GM18507 (cell line): Measurements from ENCODE around the gene TBX4.

ENCODE experiments used
- DNase-seq: peaks from one replicate; pipeline ENCODE4 v3.0.0; 2011; ENCODE audit warnings: low read depth; ENCODE audit not compliant: insufficient read length; ENCODE audit errors: extremely low spot score
- FAIRE-seq: peaks from 2 replicates; lab custom pipeline; 2011; peaks lifted over from hg19 to GRCh38; lab: Jason Lieb, UNC

Gene TBX4

DNA sequence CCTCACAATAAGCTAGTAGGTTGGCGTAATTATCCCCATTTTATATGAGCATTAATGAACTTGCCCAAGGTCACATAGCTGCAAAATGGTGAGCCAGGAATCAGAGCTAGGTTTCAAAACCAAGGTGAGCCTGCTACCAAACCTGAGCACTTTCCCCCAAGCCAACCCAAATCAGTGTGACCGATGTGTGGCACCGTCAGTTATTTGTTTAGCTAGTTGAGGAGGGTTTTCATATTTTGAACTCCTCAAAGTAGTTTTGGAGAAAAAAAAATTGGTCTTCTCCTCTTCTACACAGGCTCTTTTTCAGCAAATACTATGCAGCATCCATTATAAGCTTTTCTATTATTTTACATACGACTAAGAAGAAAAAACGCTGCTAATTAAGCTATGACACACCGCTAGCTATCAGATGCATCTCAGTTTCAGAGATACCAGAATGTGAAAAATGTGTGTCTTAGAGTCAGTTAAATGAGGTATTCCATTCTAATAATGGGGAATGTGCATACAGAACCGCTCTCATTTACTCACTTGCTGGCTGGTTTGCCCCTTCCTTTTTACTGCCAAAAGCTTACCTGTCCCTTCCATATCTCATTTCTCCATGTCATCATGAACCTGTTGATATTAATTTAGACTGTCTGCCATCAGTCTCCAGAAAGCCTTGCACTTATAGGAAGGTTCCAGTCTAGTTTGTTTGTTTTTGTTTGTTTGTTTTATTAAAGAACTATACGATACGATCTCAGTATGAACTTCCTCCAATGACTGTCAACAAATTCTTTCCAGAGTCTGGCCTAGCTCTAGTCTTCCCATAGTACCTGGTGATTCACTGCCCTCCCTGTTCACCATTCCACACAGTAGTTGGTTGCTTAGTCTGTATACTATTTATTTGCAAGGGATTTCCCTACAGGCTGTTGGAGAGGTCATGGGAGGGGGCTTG is 2.2 kb upstream of the TBX4 start:
- FAIRE-seq: no peak
- no peak for DNase-seq

DNA sequence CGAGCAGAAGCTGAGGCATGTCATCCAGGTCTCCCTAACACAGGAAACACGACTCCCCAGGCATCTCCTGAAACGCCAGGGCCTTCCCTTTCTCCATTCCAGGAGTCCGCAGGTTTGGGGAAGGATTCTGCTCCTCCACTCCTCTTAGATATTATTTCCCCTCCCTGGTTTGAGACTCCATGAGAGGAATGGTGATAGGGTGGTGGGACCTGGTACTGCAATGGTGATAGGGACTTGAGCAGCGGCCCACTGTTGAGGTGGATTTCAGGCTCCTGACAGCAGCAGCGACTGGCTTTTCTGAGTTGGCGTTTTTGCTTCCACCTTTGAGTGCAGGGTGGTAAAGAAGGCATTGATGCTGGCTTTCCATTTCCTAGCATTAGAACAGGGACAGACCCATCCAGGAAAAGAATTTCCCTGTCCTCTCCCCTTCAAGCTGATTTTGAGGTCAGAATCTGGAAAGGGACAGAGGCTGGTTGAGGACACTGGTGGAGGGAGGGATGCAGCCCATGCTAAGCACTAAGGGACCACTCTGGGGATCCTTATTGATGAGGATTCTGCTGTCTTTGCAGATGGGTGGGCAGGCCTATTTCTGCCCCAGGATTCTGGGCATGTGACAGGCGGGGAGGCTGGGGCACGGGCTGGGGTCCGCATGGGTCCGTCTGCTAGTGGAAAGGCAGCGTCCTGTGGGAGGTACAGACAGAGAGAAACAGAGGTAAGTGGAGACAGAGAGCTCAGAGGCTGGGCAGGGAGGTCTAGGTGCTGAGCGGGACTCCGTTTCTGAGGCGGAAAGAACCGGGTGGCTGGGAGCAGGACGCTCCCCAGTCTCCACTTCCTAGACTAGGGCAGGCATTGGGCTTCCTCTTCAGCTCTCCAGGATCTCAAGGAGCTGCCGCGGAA is 1.3 kb upstream of the TBX4 start:
- no peak for FAIRE-seq
- DNase-seq: no peak

DNA sequence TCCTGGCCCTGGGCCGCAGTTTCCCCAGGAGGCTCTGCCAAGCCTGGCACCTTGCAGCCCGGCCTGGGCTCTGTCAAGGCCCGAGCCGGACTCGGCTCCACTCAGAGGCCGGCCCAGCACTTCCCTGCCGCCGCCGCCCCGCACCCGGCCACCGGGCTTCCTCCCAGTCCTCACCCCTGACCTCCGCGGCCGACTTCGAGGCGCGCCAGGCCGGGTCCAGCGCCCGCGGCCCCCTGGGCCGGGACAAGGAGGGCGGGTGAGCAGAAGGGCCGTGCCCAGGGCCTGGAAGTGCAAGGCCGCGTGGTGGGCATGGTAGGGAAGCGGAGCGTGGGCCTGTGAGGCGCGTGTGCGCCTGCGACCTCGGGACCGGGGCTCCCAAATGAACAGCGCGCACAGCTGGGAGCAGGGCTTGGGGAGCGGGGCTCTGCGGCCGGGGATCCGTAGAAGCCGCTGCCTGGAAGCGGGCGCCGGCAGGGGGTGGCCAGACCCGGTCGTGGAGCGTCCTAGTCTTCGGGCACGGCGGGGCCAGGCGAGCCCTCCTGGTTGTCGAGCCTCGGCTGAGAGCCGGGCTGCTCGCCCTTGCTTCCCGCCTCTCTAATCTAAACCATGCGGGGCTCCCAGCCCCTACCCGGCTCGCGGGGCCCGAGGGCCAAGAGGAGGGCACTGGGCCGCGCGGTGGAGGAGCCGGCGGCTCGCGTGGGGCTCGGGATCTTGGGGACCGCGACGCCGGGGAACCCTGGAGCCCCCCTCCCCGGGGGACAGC is 503 bp upstream of the TBX4 start:
- DNase-seq (no peak), FAIRE-seq (no peak)

DNA sequence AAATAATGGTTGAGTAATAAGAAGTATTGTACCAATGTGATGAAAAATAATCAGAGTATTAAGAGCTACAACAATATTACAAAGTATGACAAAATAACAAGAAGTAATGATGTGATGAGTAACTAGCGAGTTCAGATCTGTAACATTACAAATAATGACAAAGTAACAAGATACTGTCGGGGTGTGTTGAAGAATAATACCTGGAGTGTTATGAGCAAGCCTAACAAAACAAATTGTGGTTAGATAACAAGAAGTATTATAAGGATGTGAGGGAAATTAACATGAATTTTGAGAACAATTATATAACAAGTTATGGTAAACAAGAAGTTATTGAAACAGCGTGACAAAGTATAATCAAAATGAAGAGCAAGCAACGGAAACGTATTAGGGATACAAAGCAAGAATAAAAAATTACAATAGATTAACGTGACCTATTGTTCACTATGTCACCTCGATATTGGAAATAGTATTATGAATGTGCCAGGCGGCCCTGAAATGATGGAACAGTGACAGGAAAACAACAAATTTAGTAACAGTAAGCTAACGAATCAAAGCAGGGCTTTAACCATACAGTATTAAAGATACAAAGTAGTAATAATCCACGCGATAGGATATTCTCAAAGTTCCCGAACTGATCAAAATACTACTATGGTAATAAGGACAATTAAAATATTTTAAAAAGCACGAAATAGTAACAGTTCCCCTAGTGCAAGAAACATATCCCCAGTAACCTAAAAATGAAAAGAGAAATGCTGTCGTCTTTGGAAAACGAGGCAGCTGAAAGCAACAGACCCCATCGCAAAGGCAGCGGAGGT is 1.6 kb downstream of the TBX4 start:
- FAIRE-seq (no peak), DNase-seq (no peak)

DNA sequence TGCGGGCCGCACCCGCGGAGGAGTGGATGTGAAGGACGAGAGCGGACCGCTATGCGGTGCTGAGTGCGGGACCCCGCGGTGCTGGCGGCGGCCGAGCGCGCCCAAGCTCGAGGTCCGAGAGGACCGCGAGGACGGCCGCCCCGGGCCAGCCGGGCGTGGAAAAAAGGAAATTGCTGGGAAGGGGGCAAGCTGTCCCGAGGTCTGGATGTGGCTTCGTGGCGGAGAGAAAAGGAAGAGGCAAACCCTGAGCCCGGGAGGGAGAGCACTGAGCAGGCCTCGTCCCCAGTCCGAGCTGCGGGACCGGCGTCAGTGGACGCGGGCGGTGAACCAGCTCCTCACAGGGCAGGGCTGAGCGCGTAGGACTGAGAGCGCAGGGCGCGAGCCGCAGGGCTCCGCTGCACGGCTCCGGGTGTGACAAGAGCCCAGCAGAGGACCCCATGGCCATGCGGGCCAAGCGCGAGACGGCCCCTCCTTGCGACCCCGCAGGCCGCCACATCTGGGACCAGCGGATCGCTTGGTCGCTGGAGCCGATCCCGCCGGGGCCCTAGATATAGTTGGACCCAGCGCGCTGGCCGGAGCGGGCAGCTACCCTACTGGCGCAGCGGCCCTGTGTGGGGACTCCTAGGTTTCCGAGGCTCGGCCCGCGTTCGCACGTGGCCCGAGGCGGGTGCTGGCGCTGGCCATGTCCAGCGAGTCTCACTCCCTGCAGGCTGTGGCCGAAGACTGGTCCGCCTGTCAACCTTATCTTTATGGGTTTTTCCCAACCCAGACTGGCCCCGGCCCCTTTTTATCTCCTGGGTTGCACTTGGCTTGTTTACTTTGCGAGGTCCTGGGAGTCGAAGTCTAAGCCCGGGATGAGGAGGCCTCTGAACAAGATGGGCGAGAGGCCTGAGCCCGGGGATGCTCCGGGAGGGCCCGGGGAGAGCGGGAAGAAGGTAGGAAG is 2.4 kb downstream of the TBX4 start:
- DNase-seq (no peak), FAIRE-seq (no peak)

DNA sequence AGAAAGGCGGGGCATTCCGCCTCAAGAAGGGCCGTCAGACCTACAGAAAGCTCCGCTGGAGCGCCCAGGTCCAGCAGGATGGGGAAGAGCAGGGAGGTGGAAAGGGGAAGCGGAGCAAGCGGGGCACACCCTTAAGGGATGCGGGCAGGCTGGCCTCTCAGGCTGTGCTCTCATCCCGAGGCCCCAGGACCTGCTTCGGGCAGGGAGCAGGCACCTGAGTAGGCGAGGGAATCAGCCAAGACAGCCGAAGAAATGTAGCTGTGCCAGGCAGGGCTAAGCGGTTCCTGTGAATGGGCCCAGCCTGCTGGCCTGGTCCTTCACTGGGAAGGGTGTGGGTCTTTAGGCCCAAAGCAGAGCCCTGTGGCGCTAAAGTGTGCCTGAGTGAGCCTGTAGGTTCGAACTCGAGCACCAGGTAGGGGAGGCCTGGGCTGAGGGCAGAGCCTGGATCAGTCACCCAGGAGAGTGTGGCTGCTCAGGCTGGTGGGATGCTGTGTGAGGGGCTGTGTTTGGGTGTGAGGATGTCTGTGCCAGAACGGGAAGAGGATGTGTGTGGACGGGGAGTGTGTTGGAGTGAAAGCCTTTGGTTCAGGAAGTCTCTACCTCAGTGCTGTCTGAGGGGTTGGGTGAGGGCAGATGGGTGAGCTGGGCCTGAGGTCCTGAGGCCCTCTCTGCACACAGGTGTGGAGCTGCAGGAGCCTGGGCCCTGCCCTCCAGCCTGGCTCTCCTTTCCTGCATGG is 3.3 kb downstream of the TBX4 start:
- DNase-seq: no peak
- no peak for FAIRE-seq

DNA sequence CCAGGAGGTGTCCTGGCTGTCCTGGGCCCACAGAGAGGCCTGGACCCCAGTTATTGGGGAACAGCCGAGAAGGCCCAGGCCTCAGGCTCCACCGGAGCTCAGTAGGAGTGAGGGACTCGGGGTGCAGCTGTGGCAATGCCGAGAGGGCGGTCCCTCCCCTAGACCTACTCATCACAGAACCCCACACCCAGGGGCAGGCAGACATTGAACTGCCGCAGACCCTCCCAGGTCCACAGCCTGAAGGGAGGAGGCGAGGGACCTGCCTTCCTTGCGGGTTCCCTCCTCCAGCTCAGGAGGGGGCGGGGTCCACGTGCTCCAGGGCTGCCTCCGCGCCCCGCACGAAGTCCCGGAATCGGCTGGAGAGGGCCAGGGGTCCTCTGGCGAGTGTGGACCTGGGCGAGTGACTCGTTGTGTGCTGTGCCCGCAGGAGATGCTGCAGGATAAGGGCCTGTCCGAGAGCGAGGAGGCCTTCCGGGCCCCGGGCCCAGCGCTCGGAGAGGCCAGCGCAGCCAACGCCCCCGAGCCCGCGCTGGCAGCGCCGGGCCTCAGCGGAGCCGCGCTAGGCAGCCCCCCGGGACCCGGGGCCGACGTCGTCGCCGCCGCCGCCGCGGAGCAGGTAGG is 3.9 kb downstream of the TBX4 start:
- DNase-seq (no peak), FAIRE-seq (no peak)

DNA sequence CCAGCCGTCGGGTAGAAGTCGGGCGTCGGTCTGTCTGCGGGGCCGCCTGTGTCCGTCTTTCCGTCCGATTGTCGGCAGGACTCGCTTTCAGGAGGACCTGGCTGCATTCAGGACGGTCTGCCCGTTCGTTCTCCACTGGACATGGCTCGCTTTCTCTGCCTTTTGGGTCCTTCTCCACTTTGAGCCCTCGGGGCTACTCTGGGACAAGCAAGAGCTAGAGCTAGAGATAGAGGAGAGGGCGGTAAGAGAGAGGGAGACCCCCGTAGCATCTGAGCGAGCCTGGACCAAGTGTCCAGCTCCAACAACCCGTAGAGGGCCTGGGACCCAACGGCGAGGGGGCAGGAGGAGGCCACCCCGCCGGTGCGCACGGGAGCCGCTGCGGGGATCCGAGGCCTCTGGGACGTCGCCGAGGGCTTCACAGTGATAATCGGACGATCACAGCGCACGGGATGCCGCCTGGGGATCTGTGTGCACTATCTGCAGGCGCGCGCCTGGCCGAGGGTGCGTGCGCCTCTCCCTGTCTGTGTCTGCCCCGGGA is 4.5 kb downstream of the TBX4 start:
- DNase-seq: no peak

DNA sequence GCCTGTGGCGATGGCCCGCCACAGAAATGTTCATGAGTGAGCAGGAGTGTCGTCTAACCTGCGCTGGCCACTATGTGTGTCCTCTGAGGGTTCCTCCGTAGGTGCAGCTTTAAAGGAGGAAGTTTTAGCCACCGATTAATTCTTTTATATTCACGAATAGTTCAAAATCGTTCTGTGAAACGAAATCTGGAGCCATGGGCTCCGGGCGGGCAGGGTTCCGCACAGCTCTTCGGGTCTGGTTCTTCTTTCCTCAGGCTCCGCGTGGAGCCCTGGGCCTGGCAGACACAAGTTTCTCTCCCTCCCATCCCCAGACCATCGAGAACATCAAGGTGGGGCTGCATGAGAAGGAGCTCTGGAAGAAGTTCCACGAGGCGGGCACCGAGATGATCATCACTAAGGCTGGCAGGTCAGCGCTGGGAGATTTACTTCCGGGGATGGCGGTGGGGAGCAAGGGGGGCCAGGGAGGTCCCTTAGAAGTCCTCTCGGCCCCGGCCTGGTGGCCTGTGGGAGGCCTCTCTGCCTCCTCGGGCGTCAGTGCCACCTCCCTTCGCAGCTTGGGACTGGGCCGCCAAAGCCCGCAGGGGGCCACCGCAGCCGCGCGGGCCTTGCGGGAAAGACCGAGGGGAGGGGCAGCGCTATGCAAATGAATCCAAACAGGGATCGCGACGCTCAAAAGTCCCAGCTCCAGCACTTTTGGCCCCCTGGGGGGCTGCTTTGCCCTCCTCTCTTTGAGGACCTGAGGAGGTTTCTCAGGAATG is 5.2 kb downstream of the TBX4 start:
- no peak for FAIRE-seq
- no peak for DNase-seq

More for the DNA sequence above, 4.5 kb downstream of the TBX4 start:
- FAIRE-seq: no peak

DNA sequence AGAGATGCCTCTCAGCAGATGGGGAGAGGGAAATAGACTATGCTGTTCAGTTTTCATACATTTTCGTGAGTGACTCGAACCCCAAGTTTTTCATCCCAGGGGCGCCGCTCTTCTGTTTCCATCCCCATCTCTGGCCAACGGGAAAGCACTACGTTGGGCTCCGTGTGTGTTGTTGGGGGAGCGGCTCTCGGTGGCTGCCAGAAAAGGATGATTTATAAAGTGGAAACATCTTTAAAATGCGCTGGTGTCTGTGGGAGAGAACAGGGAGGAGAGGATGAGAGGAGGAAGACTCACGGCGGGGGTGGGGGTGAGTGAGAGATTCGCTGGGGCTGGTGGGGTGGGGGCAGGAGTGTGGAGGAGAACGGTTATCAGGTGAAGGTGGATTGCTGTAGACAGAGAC is 5.8 kb downstream of the TBX4 start:
- no peak for DNase-seq
- no peak for FAIRE-seq

DNA sequence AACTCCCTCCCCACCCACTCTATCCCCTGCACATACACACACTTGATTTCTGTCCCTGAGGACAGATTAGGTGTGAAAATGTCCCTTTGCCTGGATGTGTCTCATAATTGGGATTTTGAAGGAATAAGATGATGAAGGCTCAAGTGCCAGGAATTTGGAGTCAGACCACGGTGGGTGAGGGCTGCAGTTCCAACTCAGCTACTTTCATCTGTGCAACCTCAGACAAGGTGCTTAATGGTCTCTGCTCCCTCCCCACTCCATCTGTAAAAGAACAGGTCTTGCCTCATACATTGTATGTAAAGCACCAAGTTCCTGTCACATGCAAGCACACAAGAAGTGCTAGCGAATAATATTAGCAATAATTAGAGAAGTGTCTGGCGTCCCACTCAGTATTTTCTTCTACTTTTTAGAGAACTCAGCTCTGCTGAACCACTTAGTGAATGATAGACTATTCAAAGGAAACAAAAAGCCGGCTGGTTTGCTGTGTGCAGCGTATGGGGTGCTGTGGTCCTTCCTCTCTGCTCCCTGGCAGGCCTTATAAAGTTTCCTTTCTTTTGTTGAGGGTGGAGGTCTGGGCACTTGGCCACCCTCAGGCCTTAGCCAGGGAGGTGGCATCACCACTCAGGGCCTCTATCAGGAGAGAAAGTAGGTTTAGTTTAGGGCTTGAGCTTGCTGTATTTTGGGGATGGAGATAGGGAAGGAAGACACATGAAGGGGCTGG is 6.4 kb downstream of the TBX4 start:
- no peak for DNase-seq
- no peak for FAIRE-seq

DNA sequence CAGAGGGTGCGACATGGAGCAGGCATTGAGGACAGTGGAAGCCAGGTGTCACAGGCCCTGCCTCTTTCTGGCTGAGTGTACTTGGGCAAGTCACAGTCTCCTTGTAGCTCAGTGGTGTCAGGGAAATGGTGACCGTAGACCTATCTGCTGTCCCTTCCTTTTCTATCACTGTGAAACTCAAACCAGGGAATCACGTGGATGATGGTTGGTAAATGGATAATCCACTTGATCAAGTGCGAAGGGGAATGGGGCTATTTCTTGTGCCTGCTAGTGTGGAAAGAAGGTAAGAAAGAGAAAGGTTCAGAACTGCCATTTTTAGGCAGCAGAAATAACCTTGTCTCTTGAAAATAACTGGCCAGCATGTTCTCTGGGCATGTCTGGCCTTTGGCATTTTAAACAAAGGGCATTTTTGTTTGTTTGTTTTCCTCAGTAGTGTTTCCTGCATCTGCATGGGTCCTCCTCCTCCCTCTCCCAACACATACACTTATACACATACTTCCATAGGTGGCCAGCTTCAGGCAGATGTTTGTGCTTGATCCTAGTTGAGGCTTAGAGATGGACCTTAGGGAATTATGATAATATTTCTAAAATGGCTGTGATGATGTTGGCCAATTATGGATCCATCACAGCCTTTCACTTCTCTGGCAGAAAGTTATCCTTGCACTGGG is 7.1 kb downstream of the TBX4 start:
- FAIRE-seq: no peak
- DNase-seq: no peak

DNA sequence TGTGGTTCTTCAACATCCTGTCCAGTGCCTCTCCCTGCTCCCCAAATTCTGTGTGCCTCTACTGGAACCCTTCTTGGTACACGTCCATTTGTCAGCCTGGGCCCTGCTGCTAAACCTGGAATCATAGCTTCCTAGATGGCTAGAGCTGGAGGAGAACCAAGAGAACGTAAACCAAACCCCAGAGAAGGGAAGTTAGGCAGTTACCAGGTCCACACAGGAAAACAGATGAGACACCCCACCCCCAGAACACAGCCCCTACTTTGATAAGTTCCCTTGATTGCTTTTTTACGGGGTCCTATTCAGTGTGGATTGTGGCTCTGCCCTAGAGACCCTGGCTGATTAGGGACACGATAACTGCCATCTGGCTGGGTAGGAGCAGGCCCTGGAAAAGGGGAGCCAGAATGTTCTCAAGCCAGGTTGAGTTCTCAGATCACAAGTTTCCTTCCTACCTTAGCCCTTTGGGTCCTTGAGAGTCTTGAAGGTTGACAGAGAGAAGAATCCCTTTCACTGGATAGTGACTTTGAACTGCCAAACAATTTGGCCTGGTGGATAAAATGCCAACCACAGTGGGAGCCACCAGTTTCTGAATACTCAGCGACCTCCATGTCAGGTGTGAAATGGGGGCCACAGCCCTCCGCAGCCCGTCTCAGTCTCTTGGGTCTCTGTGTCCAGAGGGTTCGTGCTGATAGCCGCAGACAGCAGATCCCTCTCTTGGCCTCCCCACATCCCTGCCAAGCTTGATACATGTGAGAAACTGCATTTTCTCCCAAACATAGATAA is 7.9 kb downstream of the TBX4 start:
- FAIRE-seq (no peak), DNase-seq (no peak)
